OCI-LY7 (cell line): ENCODE data around the gene AP1G2. TPM values are rescaled to one million over a fixed set of nuclear protein-coding genes. Genes with fewer than 3 reads are reported as not detected.
"Not testable (repeated sequence)": the region's sequence is repeated elsewhere in the genome, so short reads cannot be mapped to it uniquely, and the experiment has no call there.

Source experiments
- BruUV-seq: library from RNA; stranded (reverse); fragments of 400-500 nt; replicated peaks from 2 replicates; lab custom pipeline; 2021; lab: Mats Ljungman, UMichigan
- CTCF ChIA-PET: fragments of 300-600 bp; sonication (Branson Sonifier 250); formaldehyde crosslinking; loops from one replicate; lab custom pipeline; 2022; ENCODE audit warnings: antibody characterized with exemption; ENCODE audit not compliant: unreplicated experiment; lab: Charles Lee
- POLR2A ChIA-PET: fragments of 300-600 bp; sonication (Branson Sonifier 250); formaldehyde crosslinking; loops from one replicate; lab custom pipeline; 2022; ENCODE audit warnings: antibody characterized with exemption; lab: Charles Lee
- DNase-seq: peaks from one replicate; pipeline ENCODE4 v3.0.0-alpha.2; 2015; ENCODE audit warnings: low spot score
- H2AFZ ChIP-seq: fragments of 200-600 bp; sonication (generic), shearing (Covaris generic); 2 replicates; pipeline ENCODE4 v1.6.1; 2014; ENCODE audit warnings: mild to moderate bottlenecking, antibody characterized with exemption, low read length, moderate library complexity
- H3K27ac ChIP-seq: fragments of 200-600 bp; sonication (generic); 2 replicates; pipeline ENCODE4 v1.5.1; 2014; ENCODE audit warnings: mixed run types, low read depth, mild to moderate bottlenecking, moderate library complexity, low read length, inconsistent platforms; ENCODE audit not compliant: poor library complexity, severe bottlenecking
- H3K36me3 ChIP-seq: fragments of 200-600 bp; sonication (generic); 2 replicates; pipeline ENCODE4 v1.6.1; 2014; ENCODE audit warnings: mild to moderate bottlenecking, antibody characterized with exemption, low read length, moderate library complexity, mixed read lengths; ENCODE audit not compliant: insufficient read depth
- H3K4me1 ChIP-seq: fragments of 200-600 bp; sonication (generic); 2 replicates; pipeline ENCODE4 v1.5.1; 2014; ENCODE audit warnings: mild to moderate bottlenecking, low read length; ENCODE audit not compliant: insufficient read depth, poor library complexity, severe bottlenecking
- H3K4me2 ChIP-seq: fragments of 200-600 bp; sonication (generic); 2 replicates; pipeline ENCODE4 v1.6.1; 2014; ENCODE audit warnings: mild to moderate bottlenecking, low read length
- H3K4me3 ChIP-seq: fragments of 200-600 bp; sonication (generic); 2 replicates; pipeline ENCODE4 v1.5.1; 2014; ENCODE audit warnings: mild to moderate bottlenecking, low read depth, low read length; ENCODE audit not compliant: poor library complexity, severe bottlenecking
- H3K79me2 ChIP-seq: fragments of 200-600 bp; sonication (generic); 2 replicates; pipeline ENCODE4 v1.6.1; 2016; ENCODE audit warnings: low read depth, mild to moderate bottlenecking, low read length, moderate library complexity, mixed read lengths; ENCODE audit not compliant: insufficient read depth
- H3K9me2 ChIP-seq: fragments of 200-600 bp; sonication (generic); 2 replicates; pipeline ENCODE4 v1.6.1; 2016; ENCODE audit warnings: mild to moderate bottlenecking, low read length, mixed read lengths; ENCODE audit not compliant: insufficient read depth
- H3K9me3 ChIP-seq: fragments of 200-600 bp; sonication (generic); 2 replicates; pipeline ENCODE4 v1.6.1; 2014; ENCODE audit warnings: mild to moderate bottlenecking, mixed run types, low read length, mixed read lengths
- H4K20me1 ChIP-seq: fragments of 200-600 bp; sonication (generic); 2 replicates; pipeline ENCODE4 v1.6.1; 2014; ENCODE audit warnings: mild to moderate bottlenecking, antibody characterized with exemption, low read length, moderate library complexity, mixed read lengths; ENCODE audit not compliant: insufficient read depth
- CTCF ChIP-seq: fragments of 200-600 bp; sonication (generic); conservative IDR thresholded peaks from 2 replicates; pipeline ENCODE4 v1.5.1; 2014; ENCODE audit warnings: mild to moderate bottlenecking, antibody characterized with exemption, low read length, moderate library complexity, mixed read lengths
- EZH2phosphoT487 ChIP-seq: fragments of 200-600 bp; sonication (generic); IDR thresholded peaks from 2 replicates; pipeline ENCODE4 v1.6.1; 2018; ENCODE audit warnings: low read depth, borderline replicate concordance, mild to moderate bottlenecking, mixed run types, antibody characterized with exemption, low read length, moderate library complexity, mixed read lengths
- intact Hi-C: fragments of 100-400 bp; cut with micrococcal nuclease; formaldehyde crosslinking; loops from one replicate; pipeline ENCODE4 v1.10.0; 2022; ENCODE audit not compliant: unreplicated experiment
- total RNA-seq, 2 experiments: library from RNA; depleted of rRNA in 1 of 2; stranded (reverse); fragments of >200 nt in 1 of 2; shearing (Covaris generic) in 1 of 2; gene quantifications; 2 replicates each; pipeline ENCODE4 v1.2.3, GENCODE V29; 2014 to 2022

AP1G2 gene
- total RNA-seq, 2 experiments from 2014 or later, result 129 to 209 TPM

GRCh38 chr14:23538050-23538718 is 29.4 kb downstream of the AP1G2 start:
- no peaks in the 10 kb centered on the region for H3K4me1 ChIP-seq
- intact Hi-C loops, result loop anchor here (2.0 kb wide), 1 partner anchor 55 kb away; no protein-coding TSS in a partner anchor
- H3K4me2 ChIP-seq, result no peak overlapping the region
- no peak for TF ChIP-seq EZH2phosphoT487
- no peak for TF ChIP-seq CTCF
- no TSS peak for BruUV-seq
- no peak for DNase-seq
- no peak overlapping the region for H2AFZ ChIP-seq
- no peak overlapping the region for H3K4me3 ChIP-seq
- CTCF ChIA-PET, result interaction anchor here (0.6 kb wide), 2 partner anchors 57 to 61 kb away, joined by 3 read pairs; no protein-coding TSS in a partner anchor
- no peaks in the 10 kb centered on the region for H3K9me3 ChIP-seq
- H4K20me1 ChIP-seq, result no peaks in the 10 kb centered on the region
- H3K9me2 ChIP-seq, result no peaks in the 10 kb centered on the region
- H3K36me3 ChIP-seq, result no peaks in the 10 kb centered on the region
- no peaks in the 10 kb centered on the region for H3K79me2 ChIP-seq
- POLR2A ChIA-PET, result interaction anchor here (0.6 to 0.9 kb wide), 2 partner anchors 9 to 70 kb away, joined by 3 to 6 read pairs; no protein-coding TSS in a partner anchor
- no peak overlapping the region for H3K27ac ChIP-seq

GRCh38 chr14:23537351-23538049 is 30.1 kb downstream of the AP1G2 start:
- H3K4me1 ChIP-seq, result no peaks in the 10 kb centered on the region
- no peak overlapping the region for H3K27ac ChIP-seq
- no peak overlapping the region for H3K4me3 ChIP-seq
- BruUV-seq, result no TSS peak
- no peak overlapping the region for H2AFZ ChIP-seq
- ChIA-PET CTCF (interaction anchor here (0.6 kb wide), 2 partner anchors 56 to 60 kb away, joined by 3 read pairs; no protein-coding TSS in a partner anchor), POLR2A (interaction anchor here (0.9 to 1.5 kb wide), 2 partner anchors 9 to 12 kb away, joined by 3 read pairs; no protein-coding TSS in a partner anchor)
- H3K9me2 ChIP-seq, result no peaks in the 10 kb centered on the region
- H3K9me3 ChIP-seq, result no peaks in the 10 kb centered on the region
- H4K20me1 ChIP-seq, result no peaks in the 10 kb centered on the region
- TF ChIP-seq EZH2phosphoT487 (no peak), CTCF (no peak)
- no peak overlapping the region for H3K4me2 ChIP-seq
- peak; percentile 9 for DNase-seq
- no peaks in the 10 kb centered on the region for H3K36me3 ChIP-seq
- no peaks in the 10 kb centered on the region for H3K79me2 ChIP-seq
- intact Hi-C loops, result loop anchor here (2.0 kb wide), 1 partner anchor 55 kb away; no protein-coding TSS in a partner anchor

GRCh38 chr14:23536906-23537305 is 30.7 kb downstream of the AP1G2 start:
- H3K36me3 ChIP-seq, CTCF ChIA-PET, H3K4me1 ChIP-seq, intact Hi-C loops, H3K9me2 ChIP-seq, H3K27ac ChIP-seq, H3K4me3 ChIP-seq, H3K4me2 ChIP-seq, H2AFZ ChIP-seq, H3K9me3 ChIP-seq, DNase-seq, H3K79me2 ChIP-seq, BruUV-seq, H4K20me1 ChIP-seq: not testable (repeated sequence)
- POLR2A ChIA-PET, result interaction anchor here (1.2 to 1.5 kb wide), 2 partner anchors 13 to 259 kb away, joined by 3 to 5 read pairs; no protein-coding TSS in a partner anchor
